IPS-18a (cell line): Measurements from ENCODE around the gene CDH26.
"Not testable (repeated sequence)": the region's sequence is repeated elsewhere in the genome, so short reads cannot be mapped to it uniquely, and the experiment has no call there.

ENCODE experiments used
- H3K27ac ChIP-seq: one replicate; pipeline ENCODE4 v1.5.1; 2013; ENCODE audit warnings: low read length
- H3K27me3 ChIP-seq: one replicate; pipeline ENCODE4 v1.6.1; 2013; ENCODE audit warnings: mild to moderate bottlenecking, low read length; ENCODE audit not compliant: control insufficient read depth, insufficient read depth
- H3K36me3 ChIP-seq: one replicate; pipeline ENCODE4 v1.6.1; 2013; ENCODE audit warnings: low read depth, low read length; ENCODE audit not compliant: control insufficient read depth
- H3K4me1 ChIP-seq: one replicate; pipeline ENCODE4 v1.6.1; 2013; ENCODE audit warnings: low read depth, low read length; ENCODE audit not compliant: control insufficient read depth
- H3K4me3 ChIP-seq: one replicate; pipeline ENCODE4 v1.5.1; 2013; ENCODE audit warnings: low read length
- H3K9ac ChIP-seq: one replicate; pipeline ENCODE4 v1.6.1; 2013; ENCODE audit warnings: mild to moderate bottlenecking, low read length, moderate library complexity
- H3K9me3 ChIP-seq: one replicate; pipeline ENCODE4 v1.6.1; 2013; ENCODE audit warnings: low read depth, low read length; ENCODE audit not compliant: control insufficient read depth

CDH26 gene

DNA sequence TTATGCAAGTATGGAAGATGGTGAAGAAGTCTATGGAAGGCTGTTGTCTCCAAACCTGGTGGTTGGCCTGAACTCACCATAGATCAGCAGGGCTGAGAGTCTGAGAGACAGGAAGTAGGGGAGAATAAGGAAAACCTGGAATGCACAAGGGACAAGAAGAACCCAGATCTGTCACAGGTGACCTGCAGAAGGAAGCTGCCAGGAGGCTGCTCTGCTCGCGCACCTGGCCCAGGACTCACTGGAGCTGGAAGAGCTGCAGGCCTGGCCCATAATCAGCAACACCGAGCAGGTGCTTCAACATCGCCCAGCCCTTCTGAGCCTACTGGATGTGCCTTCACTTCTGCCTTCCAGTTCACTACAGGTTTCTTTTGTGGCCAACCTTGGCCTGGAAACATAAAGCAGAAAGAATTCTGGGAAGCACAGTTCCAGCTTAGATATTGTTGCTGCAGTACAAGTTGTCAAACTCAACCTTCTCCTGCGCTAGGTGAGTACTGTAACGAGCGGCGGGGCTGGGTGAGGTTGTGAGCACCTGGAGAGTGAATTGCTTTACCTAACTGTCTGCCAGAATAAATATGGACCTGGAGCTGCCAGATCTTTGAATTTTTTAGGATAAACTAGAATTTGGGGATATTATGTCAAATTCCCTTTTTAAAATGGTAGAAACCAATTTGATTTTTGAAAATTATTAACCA lies 82.4 kb downstream of the CDH26 start:
- H3K4me1 ChIP-seq: no peaks in the 10 kb centered on the region
- H3K9me3 ChIP-seq: no peaks in the 10 kb centered on the region
- H3K4me3 ChIP-seq: no peak overlapping the region
- no peak overlapping the region for H3K27ac ChIP-seq
- no peak overlapping the region for H3K9ac ChIP-seq
- H3K36me3 ChIP-seq: no peaks in the 10 kb centered on the region
- H3K27me3 ChIP-seq: no peaks in the 10 kb centered on the region

DNA sequence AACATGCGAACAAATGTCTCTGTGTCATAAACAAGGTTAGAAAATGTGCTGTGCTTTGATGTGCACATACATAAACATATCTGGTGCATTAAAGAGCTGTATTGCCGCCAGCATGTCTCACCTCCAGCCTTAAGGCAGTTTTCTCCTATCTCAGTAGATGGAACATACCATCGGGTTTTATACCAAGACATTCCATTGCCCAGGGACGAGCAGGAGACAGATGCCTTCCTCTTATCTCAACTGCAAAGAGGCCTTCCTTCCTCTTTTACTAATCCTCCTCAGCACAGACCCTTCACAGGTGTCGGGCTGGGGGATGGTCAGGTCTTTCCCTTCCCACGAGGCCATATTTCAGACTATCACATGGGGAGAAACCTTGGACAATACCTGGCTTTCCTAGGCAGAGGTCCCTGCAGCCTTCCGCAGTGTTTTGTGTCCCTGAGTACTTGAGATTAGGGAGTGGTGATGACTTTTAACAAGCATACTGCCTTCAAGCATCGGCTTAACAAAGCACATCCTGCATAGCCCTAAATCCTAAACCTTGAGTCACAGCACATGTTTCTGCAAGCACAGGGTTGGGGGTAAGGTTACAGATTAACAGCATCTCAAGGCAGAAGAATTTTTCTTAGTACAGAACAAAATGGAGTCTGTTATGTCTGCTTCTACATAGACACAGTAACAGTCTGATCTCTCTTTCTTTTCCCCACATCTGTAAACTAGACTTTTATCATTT lies 83.4 kb downstream of the CDH26 start:
- H3K27me3 ChIP-seq, H3K9ac ChIP-seq, H3K4me1 ChIP-seq, H3K27ac ChIP-seq, H3K9me3 ChIP-seq, H3K4me3 ChIP-seq, H3K36me3 ChIP-seq: not testable (repeated sequence)

DNA sequence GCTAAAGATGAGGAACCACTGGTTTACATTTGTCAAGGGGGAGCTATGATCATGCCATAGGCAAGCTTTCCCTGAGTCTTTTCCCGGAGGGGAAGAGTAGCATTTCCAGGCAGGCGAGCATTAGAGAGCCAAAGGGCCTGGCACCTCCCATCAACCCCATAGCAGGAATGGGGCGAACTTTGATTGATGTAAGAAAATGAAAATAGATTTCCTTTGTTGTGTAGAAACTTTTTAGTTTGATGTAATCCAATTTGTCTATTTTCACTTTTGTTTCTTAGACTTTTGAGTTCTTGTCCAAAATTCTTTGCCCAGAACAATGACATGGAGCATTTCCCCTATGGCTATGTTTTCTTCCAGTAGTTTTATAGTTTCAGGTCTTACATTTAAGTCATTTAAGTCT lies 85.2 kb downstream of the CDH26 start:
- Histone ChIP-seq H3K4me1 (no peaks in the 10 kb centered on the region), H3K27ac (no peak overlapping the region)

DNA sequence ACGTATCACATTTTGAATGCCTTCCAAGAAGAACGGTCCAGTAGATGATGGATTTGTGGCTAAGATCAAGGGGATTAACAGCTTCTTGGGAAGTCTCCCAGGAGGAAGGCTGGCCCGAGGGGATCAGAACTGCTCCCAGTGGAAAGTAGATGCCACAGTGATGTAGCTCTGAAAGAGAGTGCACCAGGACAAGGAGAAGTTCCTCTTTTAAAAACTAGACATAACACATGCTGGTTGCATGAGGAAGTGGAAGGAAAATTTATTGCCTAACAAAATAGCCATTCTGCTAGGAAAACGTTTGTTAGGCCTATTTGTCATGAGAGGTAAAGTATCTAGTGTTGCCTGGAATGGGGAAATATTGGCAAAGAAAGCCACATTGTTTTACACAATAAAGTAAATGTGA lies 87.8 kb downstream of the CDH26 start:
- Histone ChIP-seq H3K27ac (no peak overlapping the region), H3K9me3 (no peaks in the 10 kb centered on the region), H3K36me3 (no peaks in the 10 kb centered on the region), H3K9ac (no peak overlapping the region), H3K4me1 (no peaks in the 10 kb centered on the region), H3K4me3 (no peak overlapping the region), H3K27me3 (no peaks in the 10 kb centered on the region)

More for the DNA sequence above, 85.2 kb downstream of the CDH26 start:
- Histone ChIP-seq H3K27me3 (no peaks in the 10 kb centered on the region), H3K36me3 (no peaks in the 10 kb centered on the region), H3K9me3 (no peaks in the 10 kb centered on the region), H3K4me3 (no peak overlapping the region), H3K9ac (no peak overlapping the region)

DNA sequence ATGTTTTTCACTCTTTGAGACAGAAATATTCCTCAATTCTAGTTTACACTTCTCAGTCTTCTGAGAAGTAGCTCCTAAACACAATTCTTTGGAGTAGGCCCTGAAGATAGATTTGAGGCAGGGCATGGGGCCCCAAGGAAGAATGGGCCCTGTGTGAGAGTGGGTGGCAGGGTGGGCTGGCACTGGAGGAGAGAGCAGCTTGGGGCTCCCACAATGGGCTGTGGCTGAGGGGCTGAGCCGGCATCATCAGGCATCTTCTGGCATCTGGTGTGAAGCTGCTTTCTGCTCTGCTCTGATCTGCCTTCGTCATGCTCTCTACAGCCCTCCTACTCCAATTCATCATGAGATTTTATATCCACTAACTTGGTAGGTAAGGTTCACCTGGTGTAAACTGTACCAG lies 88.2 kb downstream of the CDH26 start:
- Histone ChIP-seq H3K27me3 (no peaks in the 10 kb centered on the region), H3K4me3 (no peak overlapping the region), H3K27ac (no peak overlapping the region), H3K9me3 (no peaks in the 10 kb centered on the region), H3K4me1 (no peaks in the 10 kb centered on the region), H3K9ac (no peak overlapping the region), H3K36me3 (no peaks in the 10 kb centered on the region)

DNA sequence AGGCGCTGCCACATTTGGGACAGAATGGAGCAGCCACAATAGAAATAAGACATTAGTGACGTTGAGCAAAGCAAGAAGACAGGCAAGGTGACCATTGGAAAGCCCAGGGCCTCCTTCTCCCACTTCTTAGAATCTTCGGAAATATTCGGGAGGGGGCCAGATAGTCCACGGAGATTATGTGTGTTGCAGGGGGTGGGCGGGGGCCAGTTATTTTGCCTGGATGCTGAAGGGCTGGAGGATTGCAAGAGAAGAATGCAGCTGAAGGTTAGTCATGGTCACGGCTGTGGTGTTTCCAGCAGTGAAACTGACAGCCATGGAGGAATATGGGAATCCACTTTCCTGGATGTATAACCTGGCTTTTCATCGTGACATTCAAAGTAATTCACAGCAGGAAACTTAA lies 88.6 kb downstream of the CDH26 start:
- no peaks in the 10 kb centered on the region for H3K36me3 ChIP-seq
- H3K9me3 ChIP-seq: no peaks in the 10 kb centered on the region
- no peaks in the 10 kb centered on the region for H3K27me3 ChIP-seq
- no peak overlapping the region for H3K27ac ChIP-seq
- no peak overlapping the region for H3K4me3 ChIP-seq
- no peak overlapping the region for H3K9ac ChIP-seq
- H3K4me1 ChIP-seq: no peaks in the 10 kb centered on the region

DNA sequence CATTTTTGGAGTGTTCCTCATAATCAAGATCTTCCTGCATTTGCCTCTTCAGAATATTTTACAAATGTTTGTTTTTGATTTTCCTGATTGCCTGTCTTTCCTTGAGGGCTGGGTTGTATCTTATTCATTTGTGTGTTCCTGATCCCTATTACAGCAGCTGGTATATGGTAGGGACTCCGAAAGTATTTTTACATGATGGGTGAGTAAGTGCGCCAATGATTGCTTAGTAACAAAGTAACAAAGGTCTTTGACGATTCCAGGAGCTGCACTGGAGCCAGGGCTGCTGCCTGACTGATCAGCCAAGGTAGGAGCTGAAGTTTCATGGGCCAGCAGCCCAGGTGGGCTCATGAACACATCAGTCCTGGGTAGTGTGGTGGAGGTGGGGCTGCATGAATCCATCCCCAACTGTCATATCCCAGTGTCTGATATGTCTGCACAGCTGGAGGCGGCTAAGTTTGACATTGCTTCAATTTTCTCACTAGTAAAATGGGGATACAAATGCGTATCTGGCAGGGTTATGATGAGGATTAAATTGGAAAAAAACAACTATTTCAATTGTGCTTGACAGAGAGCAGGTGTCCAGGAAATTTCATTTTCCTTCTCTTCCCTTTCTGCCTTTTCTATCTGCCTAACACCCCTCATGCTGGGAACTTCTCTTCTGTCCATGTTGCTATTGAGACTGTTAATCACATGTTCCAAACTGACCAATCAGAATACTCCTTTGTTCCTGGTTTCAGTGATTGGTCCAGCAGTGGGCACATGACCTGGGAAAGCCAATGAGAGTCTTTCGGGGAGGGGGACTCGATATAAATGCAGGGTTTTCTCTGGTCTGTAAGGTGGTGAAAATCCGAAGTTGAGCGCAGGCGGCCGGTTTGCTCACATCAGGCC lies 90.7 kb downstream of the CDH26 start:
- Histone ChIP-seq H3K9me3 (no peaks in the 10 kb centered on the region), H3K27me3 (no peaks in the 10 kb centered on the region), H3K9ac (no peak overlapping the region), H3K36me3 (no peaks in the 10 kb centered on the region), H3K27ac (no peak overlapping the region), H3K4me1 (no peaks in the 10 kb centered on the region), H3K4me3 (no peak overlapping the region)

DNA sequence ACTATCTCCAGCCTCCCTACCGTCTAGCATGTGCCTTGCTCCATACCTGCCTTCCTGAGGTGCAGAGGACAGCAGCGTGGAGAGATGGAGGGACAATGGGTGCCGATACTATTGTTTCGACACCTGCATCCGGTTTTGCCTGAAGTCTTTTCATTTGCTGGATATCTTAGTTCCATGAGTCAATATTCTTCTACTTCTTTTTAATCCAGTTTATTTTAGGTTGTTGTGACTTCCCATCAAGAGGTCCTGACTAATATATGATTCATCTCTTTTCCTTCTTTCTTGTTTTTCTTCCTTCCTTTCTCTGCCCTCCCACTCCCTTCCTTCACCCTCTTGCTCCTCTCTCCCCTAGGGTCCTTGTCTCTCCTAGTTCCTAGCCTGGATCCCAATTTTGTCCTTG lies 91.4 kb downstream of the CDH26 start:
- Histone ChIP-seq H3K27me3 (no peaks in the 10 kb centered on the region), H3K4me1 (no peaks in the 10 kb centered on the region), H3K4me3 (no peak overlapping the region), H3K36me3 (no peaks in the 10 kb centered on the region), H3K27ac (no peak overlapping the region), H3K9me3 (no peaks in the 10 kb centered on the region), H3K9ac (no peak overlapping the region)

DNA sequence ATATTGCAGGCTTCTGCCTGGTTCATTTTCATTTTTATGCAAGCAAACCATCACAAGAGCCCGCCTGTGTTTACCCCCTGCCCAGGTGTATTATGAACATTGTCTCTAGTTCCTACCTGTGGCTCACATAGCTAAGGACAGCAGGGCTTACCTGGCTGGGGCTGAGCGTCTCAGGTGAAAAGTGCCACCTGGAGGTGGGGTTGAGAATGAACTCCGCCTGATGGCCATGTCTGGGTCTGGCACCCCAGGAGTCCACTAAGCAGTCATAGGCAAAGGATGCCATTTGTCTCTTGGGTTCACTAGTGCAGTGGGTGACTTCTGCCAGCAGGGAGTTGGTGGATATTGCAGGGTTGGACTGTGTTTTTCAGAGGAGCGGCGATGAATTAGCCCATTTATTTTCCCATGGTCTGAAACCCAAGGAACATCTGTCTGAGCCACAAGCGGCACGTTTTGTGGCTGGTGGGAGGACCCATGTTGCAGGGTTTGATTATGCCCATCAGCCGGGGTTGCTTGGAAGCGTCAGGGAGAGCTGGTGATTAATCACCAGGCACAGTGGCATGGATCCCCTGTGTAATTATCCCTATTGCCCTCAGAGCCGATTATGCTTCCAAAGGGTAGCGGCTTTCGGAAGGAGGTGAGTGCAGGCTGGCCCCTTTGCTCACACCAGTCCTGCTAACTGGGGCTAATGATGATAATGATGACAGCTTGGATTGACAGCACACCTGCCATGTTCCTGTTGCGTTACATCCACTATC lies 92.1 kb downstream of the CDH26 start:
- Histone ChIP-seq H3K9me3 (no peaks in the 10 kb centered on the region), H3K9ac (no peak overlapping the region), H3K36me3 (no peaks in the 10 kb centered on the region), H3K4me1 (no peaks in the 10 kb centered on the region), H3K27ac (no peak overlapping the region), H3K27me3 (no peaks in the 10 kb centered on the region), H3K4me3 (no peak overlapping the region)

DNA sequence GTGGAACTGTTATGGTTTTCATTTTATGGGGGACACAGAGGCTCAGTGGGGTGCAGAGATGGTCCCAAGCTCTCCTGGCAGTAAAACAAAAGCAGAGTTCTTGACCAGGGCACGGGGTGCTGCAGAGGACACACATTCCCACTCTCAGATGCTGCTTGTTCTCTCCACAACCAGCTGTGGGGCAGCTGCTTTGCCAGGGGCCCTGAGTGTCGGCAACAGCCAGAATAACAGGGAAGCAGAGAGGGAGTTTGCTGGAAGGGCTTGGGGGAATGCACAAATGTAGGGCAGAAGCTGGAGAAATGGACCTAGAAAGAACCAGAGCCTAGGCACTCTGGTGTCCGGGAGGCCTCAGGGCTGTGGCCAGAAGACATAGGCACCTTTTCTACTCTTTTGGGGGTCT lies 93.7 kb downstream of the CDH26 start:
- Histone ChIP-seq H3K27me3 (no peaks in the 10 kb centered on the region), H3K4me1 (no peaks in the 10 kb centered on the region), H3K9me3 (no peaks in the 10 kb centered on the region), H3K36me3 (no peaks in the 10 kb centered on the region), H3K27ac (no peak overlapping the region), H3K4me3 (no peak overlapping the region), H3K9ac (no peak overlapping the region)

DNA sequence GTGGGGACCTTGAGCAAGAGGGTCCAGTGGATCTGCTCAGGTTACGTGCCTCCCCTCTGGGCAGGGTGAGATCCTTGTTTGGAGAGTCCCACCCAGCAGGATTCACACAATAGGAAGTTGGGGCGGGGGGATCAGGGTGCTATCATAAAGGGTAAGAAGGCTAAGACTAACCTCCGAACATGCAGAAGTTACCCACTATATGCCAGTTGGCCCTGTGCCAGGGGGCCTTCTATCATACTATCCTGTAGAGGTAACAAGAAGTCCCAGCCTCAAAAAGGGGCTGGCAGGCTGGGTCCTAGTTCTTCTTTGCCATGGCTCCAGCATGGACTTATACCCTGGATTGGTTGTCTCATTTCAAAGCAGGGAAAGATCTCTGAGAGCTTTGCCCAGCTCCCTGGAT lies 94.1 kb downstream of the CDH26 start:
- Histone ChIP-seq H3K27ac (no peak overlapping the region), H3K27me3 (no peaks in the 10 kb centered on the region), H3K36me3 (no peaks in the 10 kb centered on the region), H3K4me1 (no peaks in the 10 kb centered on the region), H3K9ac (no peak overlapping the region), H3K9me3 (no peaks in the 10 kb centered on the region), H3K4me3 (no peak overlapping the region)
